GM12878 (cell line): ENCODE results near the gene PAX5. TPM values are rescaled to one million over a fixed set of nuclear protein-coding genes. Genes with fewer than 3 reads are reported as not detected.

ENCODE experiments used
- CEBPB ChIP-seq, 2 experiments: fragments of 150-350 bp in 1 of 2; IDR thresholded peaks; 2 replicates each; pipeline ENCODE4 v1.6.1; 2012 to 2014; ENCODE audit warnings: low read depth in 2 of 2, low read length in 2 of 2, borderline replicate concordance in 1 of 2, inconsistent platforms in 1 of 2
- EED ChIP-seq: sonication (generic); IDR thresholded peaks from 2 replicates; pipeline ENCODE4 v1.6.1; 2016; ENCODE audit warnings: antibody characterized with exemption, low read depth
- ELK1 ChIP-seq: IDR thresholded peaks from 2 replicates; pipeline ENCODE4 v1.6.1; 2012; ENCODE audit warnings: low read depth, low read length, improper control_type of control experiment
- HCFC1 ChIP-seq: fragments of 150-350 bp; IDR thresholded peaks from 2 replicates; pipeline ENCODE4 v1.6.1; 2014; ENCODE audit warnings: low read length
- IKZF2 ChIP-seq, 2 experiments: fragments of 450-650 bp; IDR thresholded peaks; 2 replicates each; pipeline ENCODE4 v1.6.1; 2017; ENCODE audit warnings: mild to moderate bottlenecking in 2 of 2, moderate library complexity in 2 of 2
- JUND ChIP-seq: IDR thresholded peaks from 2 replicates; pipeline ENCODE4 v1.6.1; 2012; ENCODE audit warnings: low read depth, mild to moderate bottlenecking, low read length, improper control_type of control experiment, moderate library complexity
- MTA3 ChIP-seq: IDR thresholded peaks from 2 replicates; pipeline ENCODE4 v1.6.1; 2012; ENCODE audit warnings: low read length, inconsistent platforms, borderline replicate concordance
- NBN ChIP-seq: fragments of 450-650 bp; IDR thresholded peaks from 2 replicates; pipeline ENCODE4 v1.6.1; 2016
- PAX8 ChIP-seq: fragments of 450-650 bp; IDR thresholded peaks from 2 replicates; pipeline ENCODE4 v1.6.1; 2017; ENCODE audit warnings: mild to moderate bottlenecking, moderate library complexity
- POLR2A ChIP-seq: IDR thresholded peaks from 2 replicates; pipeline ENCODE4 v1.6.1; 2011; ENCODE audit warnings: low read depth, mild to moderate bottlenecking, low read length
- RELB ChIP-seq: fragments of 450-650 bp; IDR thresholded peaks from 2 replicates; pipeline ENCODE4 v1.6.1; 2017; ENCODE audit warnings: low read depth, mild to moderate bottlenecking, moderate library complexity
- SMC3 ChIP-seq: IDR thresholded peaks from 2 replicates; pipeline ENCODE4 v1.6.1; 2011; ENCODE audit warnings: low read length, improper control_type of control experiment, borderline replicate concordance
- SUZ12 ChIP-seq: fragments of 200-600 bp; sonication (generic); IDR thresholded peaks from one replicate; pipeline ENCODE4 v1.6.1; 2018; ENCODE audit warnings: antibody characterized with exemption, mild to moderate bottlenecking; ENCODE audit not compliant: unreplicated experiment
- USF1 ChIP-seq: IDR thresholded peaks from 2 replicates; pipeline ENCODE4 v1.6.1; 2011; ENCODE audit warnings: borderline replicate concordance, low read depth, mild to moderate bottlenecking, moderate library complexity, mixed read lengths, low read length; ENCODE audit not compliant: insufficient read depth; ENCODE audit errors: extremely low read length
- ZBTB11 ChIP-seq: fragments of 450-650 bp; formaldehyde crosslinking; IDR thresholded peaks from 2 replicates; pipeline ENCODE4 v1.5.0; 2022; ENCODE audit warnings: mild to moderate bottlenecking, missing genetic modification characterization
- ZNF207 ChIP-seq: fragments of 450-650 bp; IDR thresholded peaks from 2 replicates; pipeline ENCODE4 v1.6.1; 2014; ENCODE audit warnings: antibody characterized with exemption, mild to moderate bottlenecking, borderline replicate concordance
- polyA plus RNA-seq, 11 experiments: library from polyadenylated mRNA; depleted of rRNA in 4 of 11; unstranded in 6 of 11; stranded (reverse) in 5 of 11; fragments of >200 nt; fragmentation: Nextera tagmentation in 4 of 11; fragmentation: Illumina TruSeq in 1 of 11; extraction: Ambion mirVana in 4 of 11; extraction: Trizol in 1 of 11; gene quantifications; 1 replicate in 1 of 11; 2 replicates in 10 of 11; pipeline versions ENCODE4 v1.2.1 to v1.2.3, GENCODE V29; 2011 to 2016; ENCODE audit warnings: inconsistent platforms in 2 of 11, missing spikeins in 2 of 11, low read depth in 1 of 11
- total RNA-seq, 4 experiments: library from RNA; depleted of rRNA in 3 of 4; stranded (reverse); fragments of >200 nt in 3 of 4; fragmentation: Illumina TruSeq in 1 of 4; extraction: Trizol in 1 of 4; gene quantifications; 2 replicates each; pipeline versions ENCODE4 v1.2.1 to v1.2.3, GENCODE V29; 2013 to 2021
- TF ChIP-seq, protein P1 (sequence below): IDR thresholded peaks from 2 replicates; pipeline ENCODE4 v1.6.1; 2012; ENCODE audit warnings: low read depth, low read length, improper control_type of control experiment
- TF ChIP-seq, protein P2 (sequence below): IDR thresholded peaks from 2 replicates; pipeline ENCODE4 v1.6.1; 2011; ENCODE audit warnings: low read depth, mild to moderate bottlenecking, low read length, moderate library complexity, borderline replicate concordance; ENCODE audit errors: extremely low read depth
- TF ChIP-seq, protein P3 (sequence below): fragments of 150-350 bp; IDR thresholded peaks from 2 replicates; pipeline ENCODE4 v1.6.1; 2016; ENCODE audit warnings: low read depth, low read length

PAX5 gene
- total and polyA plus RNA-seq, 10 of the 15 experiments (the other 5 are each of a cell fraction or from before 2014, with no cell fraction given), result 2.2 to 123 (median 31.9) TPM

- TF ChIP-seq ZBTB11 (no peak), PAX8 (no peak), POLR2A (0 out of 2 replicates have a peak, but pooled peaks have one; percentile 38), USF1 (no peak), SUZ12 (no peak), HCFC1 (no peak), EED (0 out of 2 replicates have a peak, but pooled peaks have one; percentile 21), SMC3 (no peak), IKZF2 (IDR thresholded peaks at IDR 0.05) (no peak), CEBPB (IDR thresholded peaks at IDR 0.05; ENCODE audit: borderline replicate concordance in 1 of 2, low read depth in 2 of 2, low read length in 2 of 2) (no peak), NBN (no peak), ELK1 (no peak), ZNF207 (no peak), RELB (0 out of 2 replicates have a peak, but pooled peaks have one; percentile 21), MTA3 (no peak), JUND (no peak)
- TF ChIP-seq, protein P1, sequence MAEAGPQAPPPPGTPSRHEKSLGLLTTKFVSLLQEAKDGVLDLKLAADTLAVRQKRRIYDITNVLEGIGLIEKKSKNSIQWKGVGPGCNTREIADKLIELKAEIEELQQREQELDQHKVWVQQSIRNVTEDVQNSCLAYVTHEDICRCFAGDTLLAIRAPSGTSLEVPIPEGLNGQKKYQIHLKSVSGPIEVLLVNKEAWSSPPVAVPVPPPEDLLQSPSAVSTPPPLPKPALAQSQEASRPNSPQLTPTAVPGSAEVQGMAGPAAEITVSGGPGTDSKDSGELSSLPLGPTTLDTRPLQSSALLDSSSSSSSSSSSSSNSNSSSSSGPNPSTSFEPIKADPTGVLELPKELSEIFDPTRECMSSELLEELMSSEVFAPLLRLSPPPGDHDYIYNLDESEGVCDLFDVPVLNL, result no peak
- TF ChIP-seq, protein P2, sequence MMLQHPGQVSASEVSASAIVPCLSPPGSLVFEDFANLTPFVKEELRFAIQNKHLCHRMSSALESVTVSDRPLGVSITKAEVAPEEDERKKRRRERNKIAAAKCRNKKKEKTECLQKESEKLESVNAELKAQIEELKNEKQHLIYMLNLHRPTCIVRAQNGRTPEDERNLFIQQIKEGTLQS, result no peak
- TF ChIP-seq, protein P3, sequence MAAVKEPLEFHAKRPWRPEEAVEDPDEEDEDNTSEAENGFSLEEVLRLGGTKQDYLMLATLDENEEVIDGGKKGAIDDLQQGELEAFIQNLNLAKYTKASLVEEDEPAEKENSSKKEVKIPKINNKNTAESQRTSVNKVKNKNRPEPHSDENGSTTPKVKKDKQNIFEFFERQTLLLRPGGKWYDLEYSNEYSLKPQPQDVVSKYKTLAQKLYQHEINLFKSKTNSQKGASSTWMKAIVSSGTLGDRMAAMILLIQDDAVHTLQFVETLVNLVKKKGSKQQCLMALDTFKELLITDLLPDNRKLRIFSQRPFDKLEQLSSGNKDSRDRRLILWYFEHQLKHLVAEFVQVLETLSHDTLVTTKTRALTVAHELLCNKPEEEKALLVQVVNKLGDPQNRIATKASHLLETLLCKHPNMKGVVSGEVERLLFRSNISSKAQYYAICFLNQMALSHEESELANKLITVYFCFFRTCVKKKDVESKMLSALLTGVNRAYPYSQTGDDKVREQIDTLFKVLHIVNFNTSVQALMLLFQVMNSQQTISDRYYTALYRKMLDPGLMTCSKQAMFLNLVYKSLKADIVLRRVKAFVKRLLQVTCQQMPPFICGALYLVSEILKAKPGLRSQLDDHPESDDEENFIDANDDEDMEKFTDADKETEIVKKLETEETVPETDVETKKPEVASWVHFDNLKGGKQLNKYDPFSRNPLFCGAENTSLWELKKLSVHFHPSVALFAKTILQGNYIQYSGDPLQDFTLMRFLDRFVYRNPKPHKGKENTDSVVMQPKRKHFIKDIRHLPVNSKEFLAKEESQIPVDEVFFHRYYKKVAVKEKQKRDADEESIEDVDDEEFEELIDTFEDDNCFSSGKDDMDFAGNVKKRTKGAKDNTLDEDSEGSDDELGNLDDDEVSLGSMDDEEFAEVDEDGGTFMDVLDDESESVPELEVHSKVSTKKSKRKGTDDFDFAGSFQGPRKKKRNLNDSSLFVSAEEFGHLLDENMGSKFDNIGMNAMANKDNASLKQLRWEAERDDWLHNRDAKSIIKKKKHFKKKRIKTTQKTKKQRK, result no peak
Measured at GRCh38 chr9:37010180-37010579, 23.9 kb downstream of the PAX5 start (continued).
